CD14-positive monocyte (primary cell): ENCODE data around the gene SCN5A. TPM values are rescaled to one million over a fixed set of nuclear protein-coding genes. Genes with fewer than 3 reads are reported as not detected.

Source experiments
- DNase-seq, 3 donors: peaks; one replicate each; pipeline ENCODE4 v3.0.0-alpha.2; 2011 to 2022
- H2AFZ ChIP-seq: 2 replicates; pipeline ENCODE4 v1.6.0; 2012; ENCODE audit warnings: mild to moderate bottlenecking, low read depth, low read length, inconsistent platforms; ENCODE audit not compliant: insufficient read depth, poor library complexity, severe bottlenecking
- H3K27ac ChIP-seq, 2 donors: 1 replicate in 1 of 2; 2 replicates in 1 of 2; pipeline ENCODE4 v1.5.1; 2012 to 2013; ENCODE audit warnings: low read length in 2 of 2, control low read depth in 1 of 2, inconsistent platforms in 1 of 2, low read depth in 1 of 2, mild to moderate bottlenecking in 1 of 2
- H3K27me3 ChIP-seq, 2 donors: one replicate each; pipeline versions ENCODE4 v1.6.0 to v1.6.1; 2011 to 2013; ENCODE audit warnings: low read length in 2 of 2; ENCODE audit not compliant: control insufficient read depth in 2 of 2, insufficient read depth in 2 of 2
- H3K36me3 ChIP-seq, 2 donors: replicated peaks in 1 of 2; 1 replicate in 1 of 2; 2 replicates in 1 of 2; pipeline versions ENCODE4 v1.5.1 to v1.6.1; 2012 to 2013; ENCODE audit warnings: low read length in 2 of 2, control low read depth in 1 of 2, inconsistent platforms in 1 of 2, mild to moderate bottlenecking in 1 of 2; ENCODE audit not compliant: insufficient read depth in 2 of 2, control insufficient read depth in 1 of 2
- H3K4me1 ChIP-seq, 2 donors: 1 replicate in 1 of 2; 2 replicates in 1 of 2; pipeline versions ENCODE4 v1.5.1 to v1.6.1; 2012 to 2013; ENCODE audit warnings: low read length in 2 of 2, control low read depth in 1 of 2, inconsistent platforms in 1 of 2, mild to moderate bottlenecking in 1 of 2, moderate library complexity in 1 of 2; ENCODE audit not compliant: insufficient read depth in 2 of 2, control insufficient read depth in 1 of 2
- H3K4me2 ChIP-seq: replicated peaks from 2 replicates; pipeline ENCODE3; 2012; ENCODE audit warnings: low read length, moderate library complexity, mild to moderate bottlenecking; ENCODE audit not compliant: poor library complexity, severe bottlenecking; ENCODE audit errors: extremely low read depth
- H3K4me3 ChIP-seq, 3 experiments: fragments of 200-600 bp in 1 of 3; sonication (generic) in 1 of 3; replicated peaks in 1 of 3; 1 replicate in 2 of 3; 2 replicates in 1 of 3; pipeline ENCODE4 v1.5.1; 2011 to 2013; ENCODE audit warnings: low read length in 3 of 3, mild to moderate bottlenecking in 3 of 3, control low read depth in 2 of 3, low read depth in 2 of 3, inconsistent platforms in 1 of 3, moderate library complexity in 1 of 3
- H3K79me2 ChIP-seq: 2 replicates; pipeline ENCODE4 v1.6.0; 2012; ENCODE audit warnings: mild to moderate bottlenecking, control low read depth, inconsistent platforms, low read length, moderate library complexity; ENCODE audit not compliant: insufficient read depth
- H3K9ac ChIP-seq: 2 replicates; pipeline ENCODE4 v1.6.0; 2017; ENCODE audit warnings: low read length, mild to moderate bottlenecking; ENCODE audit not compliant: insufficient read depth, poor library complexity, severe bottlenecking
- H3K9me3 ChIP-seq, 2 donors: replicated peaks in 1 of 2; 1 replicate in 1 of 2; 2 replicates in 1 of 2; pipeline versions ENCODE4 v1.5.1 to v1.6.1; 2012 to 2013; ENCODE audit warnings: low read length in 2 of 2, control low read depth in 1 of 2; ENCODE audit not compliant: control insufficient read depth in 1 of 2, insufficient read depth in 1 of 2
- H4K20me1 ChIP-seq: 2 replicates; pipeline ENCODE4 v1.6.0; 2012; ENCODE audit warnings: mild to moderate bottlenecking, low read length, control low read depth, moderate library complexity; ENCODE audit not compliant: insufficient read depth
- H3K27ac Mint-ChIP-seq, 7 donors: one replicate each; pipeline ENCODE4 v1.8.0; 2020; ENCODE audit warnings: mild to moderate bottlenecking in 7 of 7, mixed read lengths in 7 of 7, moderate library complexity in 6 of 7, inconsistent platforms in 2 of 7
- H3K27me3 Mint-ChIP-seq, 3 donors: one replicate each; pipeline ENCODE4 v1.8.0; 2021 to 2022; ENCODE audit warnings: low read depth in 3 of 3, mild to moderate bottlenecking in 3 of 3, mixed read lengths in 3 of 3, moderate library complexity in 3 of 3, inconsistent platforms in 1 of 3
- H3K36me3 Mint-ChIP-seq, 2 donors: one replicate each; pipeline ENCODE4 v1.8.0; 2020; ENCODE audit warnings: mixed read lengths in 2 of 2, inconsistent platforms in 1 of 2, mild to moderate bottlenecking in 1 of 2
- H3K4me1 Mint-ChIP-seq: one replicate; pipeline ENCODE4 v1.8.0; 2020; ENCODE audit warnings: mild to moderate bottlenecking, mixed read lengths
- H3K4me3 Mint-ChIP-seq, 2 donors: one replicate each; pipeline ENCODE4 v1.8.0; 2020; ENCODE audit warnings: mild to moderate bottlenecking in 2 of 2, mixed read lengths in 2 of 2, moderate library complexity in 1 of 2
- H3K9me3 Mint-ChIP-seq, 7 donors: one replicate each; pipeline ENCODE4 v1.8.0; 2020 to 2022; ENCODE audit warnings: mixed read lengths in 7 of 7, mild to moderate bottlenecking in 6 of 7, moderate library complexity in 6 of 7, inconsistent platforms in 2 of 7
- CTCF ChIP-seq: fragments of 200-600 bp; IDR thresholded peaks from one replicate; pipeline ENCODE4 v1.8.0; 2022; ENCODE audit warnings: antibody characterized with exemption, mild to moderate bottlenecking
- WGBS: methylation state at CpG from one replicate; pipeline ENCODE4 v1.1.5; 2013; ENCODE audit warnings: missing lambda C conversion rate; ENCODE audit not compliant: insufficient coverage; 5-methylcytosine and 5-hydroxymethylcytosine counted together
- intact Hi-C, 2 donors: fragments of 100-400 bp; cut with micrococcal nuclease; formaldehyde crosslinking; loops; one replicate each; pipeline versions ENCODE4 v1.15.0 to v1.15.1; 2023
- polyA plus RNA-seq, 3 donors: library from polyadenylated mRNA; depleted of rRNA in 1 of 3; unstranded in 2 of 3; stranded (reverse) in 1 of 3; fragments of 300-500 nt in 2 of 3; fragments of >200 nt in 1 of 3; fragmentation: Illumina TruSeq in 2 of 3; gene quantifications; 1 replicate in 2 of 3; 2 replicates in 1 of 3; pipeline ENCODE4 v1.2.3, GENCODE V29; 2012 to 2021

Gene SCN5A
- polyA plus RNA-seq, 3 donors: not detected

- Mint-ChIP-seq H3K27me3 (peaks cover 0 to 5% (median 1%) of the 10 kb centered on the region in 3 donors), H3K4me1 (no peaks in the 10 kb centered on the region), H3K36me3 (no peaks in the 10 kb centered on the region), H3K4me3 (no peak overlapping the region), H3K9me3 (no peaks in the 10 kb centered on the region), H3K27ac (no peak overlapping the region)
- 96% methylated on average over 5 of the region's 5 CpGs for WGBS
- intact Hi-C loops: no loop called here
- Histone ChIP-seq H4K20me1 (no peaks in the 10 kb centered on the region), H3K9ac (no peak overlapping the region), H3K9me3 (no peaks in the 10 kb centered on the region), H3K4me3 (no peak overlapping the region), H3K4me2 (no peak overlapping the region), H3K4me1 (no peaks in the 10 kb centered on the region), H3K79me2 (no peaks in the 10 kb centered on the region), H3K27ac (no peak overlapping the region), H3K27me3 (no peaks in the 10 kb centered on the region), H2AFZ (no peak overlapping the region), H3K36me3 (no peaks in the 10 kb centered on the region)
- no peak for DNase-seq
- TF ChIP-seq CTCF: no peak
Measured at GRCh38 chr3:38608961-38609360, 40.5 kb downstream of the SCN5A start.

GRCh38 chr3:38608086-38608775, 41.3 kb downstream of the SCN5A start:
- no peak for DNase-seq
- no peak overlapping the region for H2AFZ ChIP-seq
- 83% methylated on average over 10 of the region's 13 CpGs for WGBS
- no peaks in the 10 kb centered on the region for H4K20me1 ChIP-seq
- H3K4me2 ChIP-seq: no peak overlapping the region
- no peaks in the 10 kb centered on the region for H3K79me2 ChIP-seq
- no peak overlapping the region for H3K4me3 ChIP-seq
- TF ChIP-seq CTCF: no peak
- no peak overlapping the region for H3K27ac ChIP-seq
- Mint-ChIP-seq H3K4me3 (no peak overlapping the region), H3K9me3 (no peaks in the 10 kb centered on the region), H3K36me3 (no peaks in the 10 kb centered on the region), H3K4me1 (no peaks in the 10 kb centered on the region), H3K27ac (peak overlapping the region in 1 of 7 donors; percentile 75), H3K27me3 (peaks cover 0 to 5% (median 1%) of the 10 kb centered on the region in 3 donors)
- no peaks in the 10 kb centered on the region for H3K27me3 ChIP-seq
- intact Hi-C loops: no loop called here
- H3K4me1 ChIP-seq: no peaks in the 10 kb centered on the region
- no peaks in the 10 kb centered on the region for H3K36me3 ChIP-seq
- H3K9ac ChIP-seq: no peak overlapping the region
- no peaks in the 10 kb centered on the region for H3K9me3 ChIP-seq
